ENCODE results near the gene EPHX1.

Gene EPHX1

GRCh38 chr1:225866061-225866837, 56.3 kb downstream of the EPHX1 start:
- DNase-seq: no peak

- DNase-seq: no peak
Measured at GRCh38 chr1:225866981-225867380, 57.1 kb downstream of the EPHX1 start.

- DNase-seq: no peak
Measured at GRCh38 chr1:225868631-225869330, 58.9 kb downstream of the EPHX1 start.

GRCh38 chr1:225870911-225871310, 61.0 kb downstream of the EPHX1 start:
- DNase-seq: peak; percentile 85

- DNase-seq: peak; percentile 98
Measured at GRCh38 chr1:225871359-225872074, 61.6 kb downstream of the EPHX1 start.

GRCh38 chr1:225872075-225872430, 62.1 kb downstream of the EPHX1 start:
- DNase-seq: no peak

GRCh38 chr1:225873281-225873850, 63.4 kb downstream of the EPHX1 start:
- DNase-seq: no peak

GRCh38 chr1:225874431-225874830, 64.5 kb downstream of the EPHX1 start:
- DNase-seq: no peak

GRCh38 chr1:225875044-225875815, 65.3 kb downstream of the EPHX1 start:
- DNase-seq: peak; percentile 33

GRCh38 chr1:225876900-225877510, 67.1 kb downstream of the EPHX1 start:
- no peak for DNase-seq

- peak; percentile 65 for DNase-seq
Measured at GRCh38 chr1:225877580-225877979, 67.7 kb downstream of the EPHX1 start.

- peak; percentile 39 for DNase-seq
Measured at GRCh38 chr1:225878282-225878681, 68.4 kb downstream of the EPHX1 start.

- no peak for DNase-seq
Measured at GRCh38 chr1:225879521-225880221, 69.7 kb downstream of the EPHX1 start.

GRCh38 chr1:225880222-225880588, 70.3 kb downstream of the EPHX1 start:
- DNase-seq: no peak

GRCh38 chr1:225880636-225881035, 70.7 kb downstream of the EPHX1 start:
- DNase-seq: no peak

- DNase-seq: no peak
Measured at GRCh38 chr1:225881081-225881958, 71.4 kb downstream of the EPHX1 start.

GRCh38 chr1:225881959-225882693, 72.2 kb downstream of the EPHX1 start, which contains the start of gene TMEM63A:
Gene TMEM63A, minus strand, starts transcription at chr1:225882380. Its CDS starts 4,800 bp downstream, at chr1:225877580.
- peak; percentile 66 for DNase-seq

GRCh38 chr1:225882694-225883615, 73.0 kb downstream of the EPHX1 start:
- peak; percentile 50 for DNase-seq

All from NCI-H69 (cell line).